ENCODE data around the gene PPP6R3.

DNA sequence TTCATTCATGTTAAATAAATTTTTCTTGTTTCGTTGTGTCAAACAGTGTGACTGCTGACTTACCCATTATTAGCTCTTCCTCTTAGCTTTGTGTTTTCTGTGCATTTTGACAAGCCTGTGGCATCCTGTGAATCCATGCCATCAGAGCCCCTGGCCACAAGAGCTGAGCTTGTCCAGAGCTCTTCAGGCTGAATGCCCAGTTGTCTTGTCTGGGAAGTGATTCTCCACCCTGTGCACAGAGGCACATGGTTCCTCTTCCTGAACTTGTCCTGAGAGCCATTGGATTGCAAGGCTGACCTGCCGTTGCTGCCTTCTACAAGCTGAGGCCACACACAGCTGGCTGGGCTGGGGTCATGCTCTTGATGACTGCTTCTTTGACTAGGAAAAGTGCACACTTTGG is 64.1 kb downstream of the PPP6R3 start:
- TF ChIP-seq POLR2AphosphoS5 (IDR thresholded peaks at IDR 0.05; ENCODE audit: low read depth, low read length), result no peak
- TF ChIP-seq, protein P1, sequence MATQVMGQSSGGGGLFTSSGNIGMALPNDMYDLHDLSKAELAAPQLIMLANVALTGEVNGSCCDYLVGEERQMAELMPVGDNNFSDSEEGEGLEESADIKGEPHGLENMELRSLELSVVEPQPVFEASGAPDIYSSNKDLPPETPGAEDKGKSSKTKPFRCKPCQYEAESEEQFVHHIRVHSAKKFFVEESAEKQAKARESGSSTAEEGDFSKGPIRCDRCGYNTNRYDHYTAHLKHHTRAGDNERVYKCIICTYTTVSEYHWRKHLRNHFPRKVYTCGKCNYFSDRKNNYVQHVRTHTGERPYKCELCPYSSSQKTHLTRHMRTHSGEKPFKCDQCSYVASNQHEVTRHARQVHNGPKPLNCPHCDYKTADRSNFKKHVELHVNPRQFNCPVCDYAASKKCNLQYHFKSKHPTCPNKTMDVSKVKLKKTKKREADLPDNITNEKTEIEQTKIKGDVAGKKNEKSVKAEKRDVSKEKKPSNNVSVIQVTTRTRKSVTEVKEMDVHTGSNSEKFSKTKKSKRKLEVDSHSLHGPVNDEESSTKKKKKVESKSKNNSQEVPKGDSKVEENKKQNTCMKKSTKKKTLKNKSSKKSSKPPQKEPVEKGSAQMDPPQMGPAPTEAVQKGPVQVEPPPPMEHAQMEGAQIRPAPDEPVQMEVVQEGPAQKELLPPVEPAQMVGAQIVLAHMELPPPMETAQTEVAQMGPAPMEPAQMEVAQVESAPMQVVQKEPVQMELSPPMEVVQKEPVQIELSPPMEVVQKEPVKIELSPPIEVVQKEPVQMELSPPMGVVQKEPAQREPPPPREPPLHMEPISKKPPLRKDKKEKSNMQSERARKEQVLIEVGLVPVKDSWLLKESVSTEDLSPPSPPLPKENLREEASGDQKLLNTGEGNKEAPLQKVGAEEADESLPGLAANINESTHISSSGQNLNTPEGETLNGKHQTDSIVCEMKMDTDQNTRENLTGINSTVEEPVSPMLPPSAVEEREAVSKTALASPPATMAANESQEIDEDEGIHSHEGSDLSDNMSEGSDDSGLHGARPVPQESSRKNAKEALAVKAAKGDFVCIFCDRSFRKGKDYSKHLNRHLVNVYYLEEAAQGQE (IDR thresholded peaks at IDR 0.05; ENCODE audit: insufficient read depth in 1 of 2, low read depth in 2 of 2, low read length in 2 of 2), result no peak
